HEK293 (cell line): Measurements from ENCODE around the gene POLR2H.
A peak's percentile ranks its signal among the peaks of the same experiment; 100 is the strongest.

Experiments used
- AEBP2 ChIP-seq: fragments of 450-650 bp; formaldehyde crosslinking; IDR thresholded peaks from 2 replicates; pipeline ENCODE4 v1.5.1; 2016; ENCODE audit warnings: missing biosample characterization, missing genetic modification characterization, borderline replicate concordance
- GLI2 ChIP-seq: fragments of 450-650 bp; formaldehyde crosslinking; IDR thresholded peaks from 2 replicates; pipeline ENCODE4; 2017; ENCODE audit warnings: missing biosample characterization, missing genetic modification characterization, low read depth, borderline replicate concordance
- GLIS2 ChIP-seq: fragments of 450-650 bp; formaldehyde crosslinking; IDR thresholded peaks from 2 replicates; pipeline ENCODE4 v1.5.1; 2016; ENCODE audit warnings: missing biosample characterization, missing genetic modification characterization
- KLF9 ChIP-seq: fragments of 450-650 bp; formaldehyde crosslinking; IDR thresholded peaks from 2 replicates; pipeline ENCODE4 v1.5.1; 2016; ENCODE audit warnings: missing biosample characterization, missing genetic modification characterization, low read depth
- SCRT2 ChIP-seq: fragments of 450-650 bp; formaldehyde crosslinking; IDR thresholded peaks from 2 replicates; pipeline ENCODE4 v1.5.1; 2016; ENCODE audit warnings: missing biosample characterization, missing genetic modification characterization
- WT1 ChIP-seq: fragments of 450-650 bp; formaldehyde crosslinking; IDR thresholded peaks from 2 replicates; pipeline ENCODE4 v1.5.1; 2016; ENCODE audit warnings: missing biosample characterization, missing genetic modification characterization
- ZBTB11 ChIP-seq: fragments of 450-650 bp; formaldehyde crosslinking; conservative IDR thresholded peaks from 2 replicates; pipeline ENCODE4 v1.5.1; 2016; ENCODE audit warnings: low read depth, missing biosample characterization, missing genetic modification characterization
- ZFP69B ChIP-seq: fragments of 450-650 bp; formaldehyde crosslinking; IDR thresholded peaks from 2 replicates; pipeline ENCODE4 v1.5.1; 2016; ENCODE audit warnings: missing biosample characterization, missing genetic modification characterization
- ZIC2 ChIP-seq: fragments of 450-650 bp; formaldehyde crosslinking; IDR thresholded peaks from 2 replicates; pipeline ENCODE4 v1.5.1; 2016; ENCODE audit warnings: missing biosample characterization, missing genetic modification characterization
- ZNF121 ChIP-seq: fragments of 450-650 bp; formaldehyde crosslinking; IDR thresholded peaks from 2 replicates; pipeline ENCODE4 v1.5.1; 2016; ENCODE audit warnings: missing biosample characterization, missing genetic modification characterization
- ZNF138 ChIP-seq: fragments of 450-650 bp; formaldehyde crosslinking; IDR thresholded peaks from 2 replicates; pipeline ENCODE4 v1.5.1; 2016; ENCODE audit warnings: missing biosample characterization, missing genetic modification characterization, borderline replicate concordance
- ZNF175 ChIP-seq: fragments of 450-650 bp; formaldehyde crosslinking; IDR thresholded peaks from 2 replicates; pipeline ENCODE4 v1.5.1; 2016; ENCODE audit warnings: missing biosample characterization, missing genetic modification characterization
- ZNF221 ChIP-seq: fragments of 450-650 bp; formaldehyde crosslinking; IDR thresholded peaks from 2 replicates; pipeline ENCODE4 v1.5.1; 2017; ENCODE audit warnings: missing biosample characterization, missing genetic modification characterization, borderline replicate concordance
- ZNF24 ChIP-seq: fragments of 450-650 bp; formaldehyde crosslinking; IDR thresholded peaks from 2 replicates; pipeline ENCODE4 v1.5.1; 2016; ENCODE audit warnings: missing biosample characterization, missing genetic modification characterization
- ZNF248 ChIP-seq: fragments of 450-650 bp; formaldehyde crosslinking; IDR thresholded peaks from 2 replicates; pipeline ENCODE4 v1.5.1; 2017; ENCODE audit warnings: missing biosample characterization, missing genetic modification characterization
- ZNF266 ChIP-seq: fragments of 450-650 bp; formaldehyde crosslinking; IDR thresholded peaks from 2 replicates; pipeline ENCODE4 v1.5.1; 2016; ENCODE audit warnings: missing biosample characterization, missing genetic modification characterization, low read depth
- ZNF274 ChIP-seq, 2 experiments: fragments of 200-500 bp in 1 of 2; fragments of 450-650 bp in 1 of 2; sonication (Bioruptor generic) in 1 of 2; formaldehyde crosslinking in 1 of 2; IDR thresholded peaks; 2 replicates each; pipeline versions ENCODE4 v1.5.1 to v1.6.1; 2014 to 2016; ENCODE audit warnings: borderline replicate concordance in 1 of 2, inconsistent platforms in 1 of 2, low read length in 1 of 2, missing biosample characterization in 1 of 2, missing genetic modification characterization in 1 of 2
- ZNF311 ChIP-seq: fragments of 450-650 bp; formaldehyde crosslinking; IDR thresholded peaks from 2 replicates; pipeline ENCODE4 v1.5.1; 2017; ENCODE audit warnings: missing biosample characterization, missing genetic modification characterization, borderline replicate concordance
- ZNF398 ChIP-seq: fragments of 450-650 bp; formaldehyde crosslinking; IDR thresholded peaks from 2 replicates; pipeline ENCODE4 v1.5.1; 2017; ENCODE audit warnings: missing biosample characterization, missing genetic modification characterization
- ZNF48 ChIP-seq: fragments of 450-650 bp; formaldehyde crosslinking; IDR thresholded peaks from 2 replicates; pipeline ENCODE4 v1.5.1; 2016; ENCODE audit warnings: missing biosample characterization, missing genetic modification characterization
- ZNF544 ChIP-seq: fragments of 450-650 bp; formaldehyde crosslinking; IDR thresholded peaks from 2 replicates; pipeline ENCODE4 v1.5.0; 2017; ENCODE audit warnings: missing biosample characterization, missing genetic modification characterization
- ZNF747 ChIP-seq: fragments of 450-650 bp; formaldehyde crosslinking; IDR thresholded peaks from 2 replicates; pipeline ENCODE4 v1.5.1; 2016; ENCODE audit warnings: missing biosample characterization, missing genetic modification characterization
- ZNF785 ChIP-seq: fragments of 450-650 bp; formaldehyde crosslinking; IDR thresholded peaks from 2 replicates; pipeline ENCODE4 v1.5.1; 2016; ENCODE audit warnings: missing biosample characterization, missing genetic modification characterization
- TF ChIP-seq, protein P1 (sequence below): sonication (generic); formaldehyde crosslinking; IDR thresholded peaks from 2 replicates; pipeline ENCODE4 v1.8.1; 2022; ENCODE audit warnings: mild to moderate bottlenecking, moderate library complexity, missing genetic modification reagents
- TF ChIP-seq, protein P2 (sequence below): fragments of 450-650 bp; IDR thresholded peaks from 2 replicates; pipeline ENCODE4 v1.5.1; 2018; ENCODE audit warnings: missing biosample characterization, mild to moderate bottlenecking, missing genetic modification characterization
- TF ChIP-seq, protein P3 (sequence below): fragments of 450-650 bp; formaldehyde crosslinking; IDR thresholded peaks from 2 replicates; pipeline ENCODE4 v1.5.1; 2016; ENCODE audit warnings: missing biosample characterization, missing genetic modification characterization

Gene POLR2H

DNA sequence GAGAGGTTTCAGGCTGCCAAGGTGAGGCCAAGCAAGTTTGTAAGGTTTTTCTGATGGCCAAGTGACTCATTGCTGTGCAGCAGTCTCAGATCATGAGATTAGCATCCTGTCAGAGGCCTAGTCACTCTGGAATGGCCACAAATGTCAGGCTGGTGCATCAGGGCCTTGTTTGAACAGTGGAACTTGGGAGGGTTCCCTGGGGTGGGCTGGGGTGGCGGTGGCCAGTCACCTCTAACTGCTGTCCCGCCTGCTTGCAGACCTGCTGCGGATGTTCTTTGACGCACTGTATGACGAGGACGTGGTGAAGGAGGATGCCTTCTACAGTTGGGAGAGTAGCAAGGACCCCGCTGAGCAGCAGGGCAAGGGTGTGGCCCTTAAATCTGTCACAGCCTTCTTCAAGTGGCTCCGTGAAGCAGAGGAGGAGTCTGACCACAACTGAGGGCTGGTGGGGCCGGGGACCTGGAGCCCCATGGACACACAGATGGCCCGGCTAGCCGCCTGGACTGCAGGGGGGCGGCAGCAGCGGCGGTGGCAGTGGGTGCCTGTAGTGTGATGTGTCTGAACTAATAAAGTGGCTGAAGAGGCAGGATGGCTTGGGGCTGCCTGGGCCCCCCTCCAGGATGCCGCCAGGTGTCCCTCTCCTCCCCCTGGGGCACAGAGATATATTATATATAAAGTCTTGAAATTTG lies 26.9 kb upstream of the POLR2H start (continued):
- TF ChIP-seq ZBTB11 (tag by site-specific recombination) (no peak), ZNF544 (tag by site-specific recombination) (no peak), ZNF248 (tag by site-specific recombination) (no peak), ZNF221 (tag by site-specific recombination) (no peak), ZNF48 (no peak), AEBP2 (tag by site-specific recombination) (no peak), ZFP69B (tag by site-specific recombination) (peak; percentile 73; the same call in 1 of the 2 replicates), ZNF398 (no peak), ZNF24 (tag by site-specific recombination) (no peak), SCRT2 (tag by site-specific recombination) (no peak), ZNF175 (tag by site-specific recombination) (no peak), ZNF747 (tag by site-specific recombination) (no peak), ZNF138 (tag by site-specific recombination) (no peak), GLI2 (tag by site-specific recombination) (no peak), KLF9 (tag by site-specific recombination) (no peak), GLIS2 (tag by site-specific recombination) (peak; percentile 76), WT1 (tag by site-specific recombination) (peak; percentile 66), ZIC2 (tag by site-specific recombination) (peak; percentile 96), ZNF121 (tag by site-specific recombination) (no peak), ZNF785 (tag by site-specific recombination) (no peak), ZNF266 (no peak), ZNF311 (no peak), ZNF274 (IDR thresholded peaks at IDR 0.05; ENCODE audit: low read length) (no peak), ZNF274 (tag by site-specific recombination; IDR thresholded peaks at IDR 0.05; ENCODE audit: borderline replicate concordance) (no peak)
- TF ChIP-seq, protein P1, sequence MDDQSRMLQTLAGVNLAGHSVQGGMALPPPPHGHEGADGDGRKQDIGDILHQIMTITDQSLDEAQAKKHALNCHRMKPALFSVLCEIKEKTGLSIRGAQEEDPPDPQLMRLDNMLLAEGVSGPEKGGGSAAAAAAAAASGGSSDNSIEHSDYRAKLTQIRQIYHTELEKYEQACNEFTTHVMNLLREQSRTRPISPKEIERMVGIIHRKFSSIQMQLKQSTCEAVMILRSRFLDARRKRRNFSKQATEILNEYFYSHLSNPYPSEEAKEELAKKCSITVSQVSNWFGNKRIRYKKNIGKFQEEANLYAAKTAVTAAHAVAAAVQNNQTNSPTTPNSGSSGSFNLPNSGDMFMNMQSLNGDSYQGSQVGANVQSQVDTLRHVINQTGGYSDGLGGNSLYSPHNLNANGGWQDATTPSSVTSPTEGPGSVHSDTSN: no peak
- TF ChIP-seq, protein P2, sequence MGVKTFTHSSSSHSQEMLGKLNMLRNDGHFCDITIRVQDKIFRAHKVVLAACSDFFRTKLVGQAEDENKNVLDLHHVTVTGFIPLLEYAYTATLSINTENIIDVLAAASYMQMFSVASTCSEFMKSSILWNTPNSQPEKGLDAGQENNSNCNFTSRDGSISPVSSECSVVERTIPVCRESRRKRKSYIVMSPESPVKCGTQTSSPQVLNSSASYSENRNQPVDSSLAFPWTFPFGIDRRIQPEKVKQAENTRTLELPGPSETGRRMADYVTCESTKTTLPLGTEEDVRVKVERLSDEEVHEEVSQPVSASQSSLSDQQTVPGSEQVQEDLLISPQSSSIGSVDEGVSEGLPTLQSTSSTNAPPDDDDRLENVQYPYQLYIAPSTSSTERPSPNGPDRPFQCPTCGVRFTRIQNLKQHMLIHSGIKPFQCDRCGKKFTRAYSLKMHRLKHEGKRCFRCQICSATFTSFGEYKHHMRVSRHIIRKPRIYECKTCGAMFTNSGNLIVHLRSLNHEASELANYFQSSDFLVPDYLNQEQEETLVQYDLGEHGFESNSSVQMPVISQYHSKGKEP (tag by site-specific recombination): no peak
- TF ChIP-seq, protein P3, sequence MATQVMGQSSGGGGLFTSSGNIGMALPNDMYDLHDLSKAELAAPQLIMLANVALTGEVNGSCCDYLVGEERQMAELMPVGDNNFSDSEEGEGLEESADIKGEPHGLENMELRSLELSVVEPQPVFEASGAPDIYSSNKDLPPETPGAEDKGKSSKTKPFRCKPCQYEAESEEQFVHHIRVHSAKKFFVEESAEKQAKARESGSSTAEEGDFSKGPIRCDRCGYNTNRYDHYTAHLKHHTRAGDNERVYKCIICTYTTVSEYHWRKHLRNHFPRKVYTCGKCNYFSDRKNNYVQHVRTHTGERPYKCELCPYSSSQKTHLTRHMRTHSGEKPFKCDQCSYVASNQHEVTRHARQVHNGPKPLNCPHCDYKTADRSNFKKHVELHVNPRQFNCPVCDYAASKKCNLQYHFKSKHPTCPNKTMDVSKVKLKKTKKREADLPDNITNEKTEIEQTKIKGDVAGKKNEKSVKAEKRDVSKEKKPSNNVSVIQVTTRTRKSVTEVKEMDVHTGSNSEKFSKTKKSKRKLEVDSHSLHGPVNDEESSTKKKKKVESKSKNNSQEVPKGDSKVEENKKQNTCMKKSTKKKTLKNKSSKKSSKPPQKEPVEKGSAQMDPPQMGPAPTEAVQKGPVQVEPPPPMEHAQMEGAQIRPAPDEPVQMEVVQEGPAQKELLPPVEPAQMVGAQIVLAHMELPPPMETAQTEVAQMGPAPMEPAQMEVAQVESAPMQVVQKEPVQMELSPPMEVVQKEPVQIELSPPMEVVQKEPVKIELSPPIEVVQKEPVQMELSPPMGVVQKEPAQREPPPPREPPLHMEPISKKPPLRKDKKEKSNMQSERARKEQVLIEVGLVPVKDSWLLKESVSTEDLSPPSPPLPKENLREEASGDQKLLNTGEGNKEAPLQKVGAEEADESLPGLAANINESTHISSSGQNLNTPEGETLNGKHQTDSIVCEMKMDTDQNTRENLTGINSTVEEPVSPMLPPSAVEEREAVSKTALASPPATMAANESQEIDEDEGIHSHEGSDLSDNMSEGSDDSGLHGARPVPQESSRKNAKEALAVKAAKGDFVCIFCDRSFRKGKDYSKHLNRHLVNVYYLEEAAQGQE (tag by site-specific recombination): no peak; the same call in 1 of the 2 replicates
